Right lobe of liver (tissue), 6 donors: Measurements from ENCODE around the gene RIBC2. TPM values are rescaled to one million over a fixed set of nuclear protein-coding genes. Genes with fewer than 3 reads are reported as not detected.

Source experiments
- ATAC-seq, 4 donors: fragments of 200-7000 bp; cut with Tn5 transposase; one replicate each; pipeline ENCODE4 v1.9.1; 2020; ENCODE audit warnings: mild to moderate bottlenecking in 4 of 4, moderate library complexity in 4 of 4
- DNase-seq, 3 donors: peaks; one replicate each; pipeline ENCODE4 v3.0.0-alpha.2; 2020
- H3K27ac ChIP-seq, 3 donors: fragments of 200-600 bp; one replicate each; pipeline ENCODE4 v1.8.0; 2022
- H3K27me3 ChIP-seq, 2 donors: fragments of 200-600 bp; one replicate each; pipeline ENCODE4 v1.8.0; 2022
- H3K36me3 ChIP-seq, 4 donors: fragments of 200-600 bp; sonication (generic) in 1 of 4; one replicate each; pipeline versions ENCODE4 v1.5.1 to v1.8.0; 2017 to 2022; ENCODE audit warnings: control low read depth in 1 of 4
- H3K4me1 ChIP-seq, 4 donors: fragments of 200-600 bp; sonication (generic) in 1 of 4; one replicate each; pipeline versions ENCODE4 v1.5.1 to v1.8.0; 2017 to 2022; ENCODE audit warnings: control low read depth in 1 of 4
- H3K4me3 ChIP-seq, 3 donors: fragments of 200-600 bp; one replicate each; pipeline ENCODE4 v1.8.0; 2022
- H3K9me3 ChIP-seq, 4 donors: fragments of 200-600 bp; sonication (generic) in 1 of 4; one replicate each; pipeline versions ENCODE4 v1.5.1 to v1.8.0; 2017 to 2022; ENCODE audit warnings: control low read depth in 1 of 4
- CTCF ChIP-seq, 4 donors: fragments of 200-600 bp in 3 of 4; fragments of 450-650 bp in 1 of 4; IDR thresholded peaks; one replicate each; pipeline versions ENCODE4 v1.5.1 to v1.8.0; 2016 to 2022; ENCODE audit warnings: antibody characterized with exemption in 4 of 4, mild to moderate bottlenecking in 2 of 4
- POLR2A ChIP-seq: fragments of 450-650 bp; IDR thresholded peaks from one replicate; pipeline ENCODE4 v1.6.1; 2017; ENCODE audit warnings: antibody characterized with exemption, mild to moderate bottlenecking
- WGBS: methylation state at CpG from one replicate; pipeline ENCODE4 v1.1.6; 2018; ENCODE audit warnings: low coverage, low lambda C conversion rate; ENCODE audit not compliant: insufficient coverage; ENCODE audit errors: missing lambda C conversion rate; 5-methylcytosine and 5-hydroxymethylcytosine counted together
- intact Hi-C, 2 donors: fragments of 100-400 bp; cut with DNase I; formaldehyde crosslinking; loops; one replicate each; pipeline versions ENCODE4 v1.11.2 to v1.14.1; 2022
- total RNA-seq, 6 experiments: library from RNA; depleted of rRNA in 2 of 6; stranded (reverse); fragments of >200 nt in 2 of 6; fragmentation: NEBNext Ultra II Directional in 3 of 6; extraction: Animal tissue kit (Norgen Biotek cat#: 25700) in 3 of 6; gene quantifications; one replicate each; pipeline versions ENCODE4 v1.1.0 to v1.2.4, GENCODE V29; 2016 to 2023
- donor health status: DM: no; HTN: yes; CAD: no.
- donor health status: DM: no; HTN: no; CAD: no.
- donor health status: DM: no; HTN: no; CAD: no.
- donor health status: DM: no; HTN: yes; CAD: no.
- donor health status: DM: no; HTN: yes; CAD: no.

RIBC2 gene
- total RNA-seq, 6 experiments from 2014 or later = 0.18 to 0.87 TPM; not detected in 4

DNA sequence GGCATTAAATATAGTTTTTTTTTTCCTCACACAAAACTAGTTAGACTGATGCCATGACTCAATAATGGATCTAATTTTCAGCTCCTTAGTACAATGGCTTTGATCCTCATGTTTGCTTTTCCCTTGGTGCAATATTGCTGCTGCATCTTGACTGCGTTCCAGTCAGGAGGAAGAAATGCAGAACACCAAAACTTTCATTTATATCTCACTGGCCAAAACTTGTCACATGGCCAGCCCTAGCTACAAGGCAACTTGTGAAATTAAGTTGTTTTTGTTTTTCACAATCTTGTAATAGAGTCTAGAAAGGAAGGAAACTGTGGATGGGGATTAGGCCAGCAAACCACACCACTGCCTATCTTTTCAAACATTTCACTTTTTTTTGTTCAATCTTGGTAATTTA, 36.8 kb upstream of the RIBC2 start:
- ATAC-seq (peak in 1 of 4 donors; percentile 37), DNase-seq (no peak)
- Histone ChIP-seq H3K4me3 (no peak overlapping the region), H3K27me3 (no peaks in the 10 kb centered on the region), H3K9me3 (no peaks in the 10 kb centered on the region), H3K36me3 (no peaks in the 10 kb centered on the region), H3K27ac (no peak overlapping the region), H3K4me1 (no peaks in the 10 kb centered on the region)
- intact Hi-C loops = no loop called here
- WGBS = 53% methylated on average over 1 of the region's 1 CpG
- TF ChIP-seq POLR2A (no peak), CTCF (IDR thresholded peaks at IDR 0.05) (no peak)

DNA sequence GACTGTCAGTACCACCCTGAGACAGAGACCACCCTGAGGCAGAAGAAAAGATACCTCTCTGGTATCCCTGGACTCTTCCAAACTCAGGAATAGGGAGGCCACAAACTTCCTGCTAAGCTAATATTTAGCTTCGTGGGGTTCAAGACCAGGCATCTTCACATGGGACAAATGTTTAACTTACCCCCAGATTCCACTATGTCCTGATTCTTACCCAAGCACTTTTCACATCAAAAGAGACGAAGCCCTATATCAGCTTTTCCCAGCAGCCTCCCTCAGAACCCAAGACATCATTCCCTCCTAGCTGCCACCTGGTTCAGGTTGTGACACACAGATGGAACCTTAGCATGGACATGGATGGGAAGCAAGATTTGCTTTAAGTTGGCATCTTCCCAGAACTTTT, 32.1 kb upstream of the RIBC2 start:
- no peaks in the 10 kb centered on the region for H3K9me3 ChIP-seq
- DNase-seq (no peak), ATAC-seq (no peak)
- TF ChIP-seq POLR2A (no peak), CTCF (IDR thresholded peaks at IDR 0.05) (no peak)
- no peak overlapping the region for H3K27ac ChIP-seq
- H3K27me3 ChIP-seq = no peaks in the 10 kb centered on the region
- 100% methylated on average over 2 of the region's 2 CpGs for WGBS
- no peaks in the 10 kb centered on the region for H3K36me3 ChIP-seq
- intact Hi-C loops = no loop called here
- H3K4me1 ChIP-seq = no peaks in the 10 kb centered on the region
- no peak overlapping the region for H3K4me3 ChIP-seq

DNA sequence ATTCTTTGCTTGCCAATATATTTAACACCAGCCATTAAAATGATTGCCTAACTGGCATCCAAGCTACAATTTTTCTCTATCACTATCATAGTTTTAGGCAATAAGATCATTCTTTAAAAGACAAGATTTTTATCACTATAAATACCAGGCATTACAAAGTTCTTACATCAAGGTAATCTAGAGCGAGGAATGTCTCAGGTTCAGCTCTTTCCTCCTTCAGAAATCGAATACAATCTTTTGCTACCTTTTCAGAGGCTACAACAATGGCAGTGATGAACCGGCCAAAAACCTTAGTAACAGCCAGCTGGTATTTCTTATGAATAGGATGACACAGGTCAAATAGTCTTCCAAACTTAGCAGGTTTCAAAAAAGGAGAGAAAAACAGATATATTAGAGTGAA, 23.9 kb upstream of the RIBC2 start:
- WGBS = 82% methylated on average over 3 of the region's 3 CpGs
- no peak overlapping the region for H3K4me3 ChIP-seq
- no peak for TF ChIP-seq CTCF (IDR thresholded peaks at IDR 0.05)
- no peak for TF ChIP-seq POLR2A

GRCh38 chr22:45397806-45398205, 15.7 kb upstream of the RIBC2 start:
- H3K36me3 ChIP-seq = no peaks in the 10 kb centered on the region
- intact Hi-C loops = no loop called here
- no peaks in the 10 kb centered on the region for H3K9me3 ChIP-seq
- no peaks in the 10 kb centered on the region for H3K4me1 ChIP-seq
- peak in 3 of 4 donors; percentile 31 to 44 (median 33) for ATAC-seq
- no peak for DNase-seq
- no peaks in the 10 kb centered on the region for H3K27me3 ChIP-seq
- WGBS = 81% methylated on average over 4 of the region's 5 CpGs
- TF ChIP-seq POLR2A = no peak
- peak in 2 of 4 donors; percentile 15 to 18 for TF ChIP-seq CTCF (IDR thresholded peaks at IDR 0.05)
- no peak overlapping the region for H3K4me3 ChIP-seq
- no peak overlapping the region for H3K27ac ChIP-seq

More for the DNA sequence above, 23.9 kb upstream of the RIBC2 start:
- Histone ChIP-seq H3K4me1 (no peaks in the 10 kb centered on the region), H3K36me3 (no peaks in the 10 kb centered on the region), H3K27ac (no peak overlapping the region), H3K27me3 (no peaks in the 10 kb centered on the region), H3K9me3 (no peaks in the 10 kb centered on the region)
- intact Hi-C loops = no loop called here
- no peak for DNase-seq
- ATAC-seq = no peak

DNA sequence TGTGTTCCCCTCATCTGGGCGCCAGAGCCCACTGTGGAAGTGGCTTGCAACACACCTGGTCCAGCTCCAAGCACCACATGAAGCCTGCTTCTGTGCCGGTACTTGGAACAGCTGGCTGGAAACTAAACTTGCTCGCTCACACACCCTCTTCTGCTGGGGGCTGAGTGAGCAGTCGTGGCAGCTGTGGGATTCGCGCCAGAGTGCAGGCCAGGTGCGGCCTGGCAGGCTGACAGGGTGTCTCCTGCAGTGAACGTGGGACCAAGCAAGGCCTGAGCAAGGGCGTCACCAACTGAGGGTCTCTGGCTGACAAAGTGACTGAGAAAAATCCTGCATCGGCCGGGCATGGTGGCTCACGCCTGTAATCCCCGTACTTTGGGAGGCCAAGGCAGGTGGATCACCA, 15.3 kb upstream of the RIBC2 start:
- no peak for ATAC-seq
- no peaks in the 10 kb centered on the region for H3K27me3 ChIP-seq
- no peak overlapping the region for H3K4me3 ChIP-seq
- no peak for DNase-seq
- TF ChIP-seq POLR2A (no peak), CTCF (IDR thresholded peaks at IDR 0.05) (no peak)
- intact Hi-C loops = no loop called here
- no peak overlapping the region for H3K27ac ChIP-seq
- H3K9me3 ChIP-seq = no peaks in the 10 kb centered on the region
- WGBS = 85% methylated on average over 5 of the region's 13 CpGs
- H3K4me1 ChIP-seq = no peaks in the 10 kb centered on the region
- no peaks in the 10 kb centered on the region for H3K36me3 ChIP-seq
